Measurements from ENCODE around the gene CPE. TPM values are rescaled to one million over a fixed set of nuclear protein-coding genes. Genes with fewer than 3 reads are reported as not detected.

CPE gene
- total RNA-seq, 1 donor from 2014 or later, result not detected

DNA sequence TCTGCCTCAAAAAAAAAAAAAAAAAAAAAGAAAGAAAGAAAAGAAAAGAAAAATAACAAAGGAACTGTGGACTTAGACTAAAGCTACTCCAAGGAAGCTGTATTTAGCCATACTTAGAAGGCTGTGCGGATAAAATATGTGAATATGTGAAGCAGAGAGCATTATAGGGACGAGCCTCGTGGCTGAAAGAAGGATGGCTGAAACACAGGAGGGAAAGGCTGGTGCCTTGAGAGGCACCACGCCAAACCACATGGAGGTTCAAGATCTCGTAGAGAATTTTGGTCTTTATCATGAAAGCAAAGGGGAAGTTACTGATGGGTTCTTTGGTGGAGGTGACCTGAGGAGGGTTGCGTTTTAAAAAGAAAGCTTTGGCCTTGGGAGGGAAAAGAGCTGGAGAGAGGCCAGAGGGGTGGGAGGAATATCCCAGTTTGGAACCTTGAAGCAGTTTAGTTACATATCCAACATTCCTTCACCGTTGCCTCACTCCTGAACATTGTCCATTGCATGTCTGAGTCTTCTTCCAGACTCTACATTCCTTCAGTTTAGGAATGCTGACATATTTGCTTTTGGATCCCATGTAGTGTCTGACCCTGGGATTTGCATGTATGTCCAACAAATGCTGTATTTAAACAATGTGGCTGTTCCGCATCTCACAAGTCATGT is 82.5 kb downstream of the CPE start:
- intact Hi-C loops (cut with micrococcal nuclease), result loop anchor here (5.0 kb wide), 2 partner anchors 104 to 119 kb away; no protein-coding TSS in a partner anchor
- no peaks in the 10 kb centered on the region for H3K36me3 Mint-ChIP-seq (ENCODE audit: low read depth)
- CTCF ChIA-PET, result interaction anchor here (3.4 kb wide), 1 partner anchor 330 kb away, joined by 22 read pairs; no protein-coding TSS in a partner anchor
- TF ChIP-seq CTCF (IDR thresholded peaks at IDR 0.05), result no peak
- H3K27ac Mint-ChIP-seq, result no peak overlapping the region
- POLR2A ChIA-PET, result no interaction called here
- peaks cover 12% of the 10 kb centered on the region for H3K27me3 Mint-ChIP-seq
- H3K4me3 Mint-ChIP-seq, result no peak overlapping the region
- H3K9me3 Mint-ChIP-seq, result no peaks in the 10 kb centered on the region
- no peaks in the 10 kb centered on the region for H3K4me1 Mint-ChIP-seq
- DNase-seq (no peak), ATAC-seq (ENCODE audit: low read depth) (no peak)

DNA sequence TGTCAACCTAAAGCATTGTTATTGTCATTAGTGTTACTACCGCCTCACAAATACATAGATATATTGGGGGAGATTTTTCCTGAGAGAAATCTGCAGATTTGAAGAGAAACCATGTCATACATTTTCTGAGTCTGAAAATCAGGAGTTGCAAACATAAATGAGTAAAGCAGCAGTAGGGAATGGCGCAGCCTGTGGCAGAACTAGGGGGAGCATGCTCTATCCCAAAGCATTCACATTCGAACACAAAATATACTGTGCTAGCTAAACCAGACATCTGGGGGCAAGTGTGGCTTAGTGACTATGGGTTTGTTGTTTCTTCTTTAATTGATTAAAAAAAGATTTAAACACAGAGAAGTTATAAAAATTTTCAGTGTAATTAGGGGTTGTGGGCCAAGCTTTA is 83.2 kb downstream of the CPE start:
- Mint-ChIP-seq H3K27ac (no peak overlapping the region), H3K4me3 (no peak overlapping the region), H3K9me3 (no peaks in the 10 kb centered on the region), H3K27me3 (peaks cover 12% of the 10 kb centered on the region), H3K4me1 (no peaks in the 10 kb centered on the region), H3K36me3 (ENCODE audit: low read depth) (no peaks in the 10 kb centered on the region)
- no peak for TF ChIP-seq CTCF (IDR thresholded peaks at IDR 0.05)
- no peak for ATAC-seq (ENCODE audit: low read depth)
- ChIA-PET CTCF (interaction anchor here (0.9 to 3.4 kb wide), 3 partner anchors 331 to 349 kb away, joined by 3 to 22 read pairs (median 3); no protein-coding TSS in a partner anchor), POLR2A (no interaction called here)
- intact Hi-C loops (cut with micrococcal nuclease), result loop anchor here (5.0 kb wide), 2 partner anchors 105 to 120 kb away; no protein-coding TSS in a partner anchor
- no peak for DNase-seq

DNA sequence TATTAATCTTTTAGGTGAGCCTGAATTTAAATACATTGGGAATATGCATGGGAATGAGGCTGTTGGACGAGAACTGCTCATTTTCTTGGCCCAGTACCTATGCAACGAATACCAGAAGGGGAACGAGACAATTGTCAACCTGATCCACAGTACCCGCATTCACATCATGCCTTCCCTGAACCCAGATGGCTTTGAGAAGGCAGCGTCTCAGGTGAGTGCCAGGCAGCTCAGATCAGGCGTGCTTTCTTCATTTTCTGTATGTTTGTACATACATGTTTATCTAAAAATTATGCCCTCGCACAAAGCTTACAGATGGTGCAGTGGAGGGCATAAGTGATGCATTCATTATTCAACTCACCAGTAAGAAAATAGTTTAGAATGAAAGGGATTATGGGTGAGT is 85.6 kb downstream of the CPE start:
- intact Hi-C loops (cut with micrococcal nuclease), result loop anchor here (1.0 to 5.0 kb wide), 4 partner anchors 107 to 685 kb away; no protein-coding TSS in a partner anchor
- Mint-ChIP-seq H3K36me3 (ENCODE audit: low read depth) (no peaks in the 10 kb centered on the region), H3K27me3 (peaks cover 4% of the 10 kb centered on the region), H3K9me3 (no peaks in the 10 kb centered on the region), H3K4me1 (no peaks in the 10 kb centered on the region), H3K27ac (no peak overlapping the region), H3K4me3 (no peak overlapping the region)
- ATAC-seq (ENCODE audit: low read depth) (no peak), DNase-seq (no peak)
- TF ChIP-seq CTCF (IDR thresholded peaks at IDR 0.05), result no peak
- CTCF ChIA-PET, result interaction anchor here (1.1 to 3.7 kb wide), 3 partner anchors 9 to 351 kb away, joined by 3 to 58 read pairs (median 4); no protein-coding TSS in a partner anchor
- POLR2A ChIA-PET, result no interaction called here

DNA sequence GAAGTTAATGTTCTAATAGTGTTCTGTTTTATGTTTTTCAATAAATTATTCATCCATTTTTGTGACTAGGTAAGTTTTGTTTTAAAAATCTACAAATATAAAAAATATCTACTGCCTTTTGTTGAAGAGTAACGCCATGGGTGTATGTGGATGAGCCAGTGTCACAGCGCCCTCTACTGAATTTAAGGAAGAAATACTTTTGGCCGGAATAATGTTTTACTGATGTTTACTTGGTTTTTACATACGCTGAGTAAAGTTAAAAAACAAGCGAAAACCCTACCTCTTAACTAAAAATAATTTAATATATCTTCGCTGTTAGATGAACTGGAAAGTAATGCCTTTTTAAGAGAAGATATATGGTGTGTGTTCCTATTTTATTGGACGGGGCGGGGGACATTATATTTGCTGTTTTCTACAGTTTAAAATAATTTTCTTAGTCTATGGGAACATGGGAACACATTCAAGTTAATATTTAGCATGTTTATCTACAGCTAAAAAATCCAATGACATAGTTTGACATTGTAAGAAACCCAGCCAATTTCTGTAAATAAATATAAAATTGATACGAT is 86.1 kb downstream of the CPE start:
- CTCF ChIA-PET, result interaction anchor here (0.7 to 3.7 kb wide), 5 partner anchors 9 to 352 kb away, joined by 3 to 58 read pairs (median 3); partner anchors contain the start of gene TMEM192
- no peaks in the 10 kb centered on the region for H3K4me1 Mint-ChIP-seq
- H3K36me3 Mint-ChIP-seq (ENCODE audit: low read depth), result no peaks in the 10 kb centered on the region
- no peaks in the 10 kb centered on the region for H3K9me3 Mint-ChIP-seq
- H3K27ac Mint-ChIP-seq, result no peak overlapping the region
- intact Hi-C loops (cut with micrococcal nuclease), result loop anchor here (1.0 to 5.0 kb wide), 5 partner anchors 108 to 686 kb away; partner anchors contain the start of gene TMEM192
- TF ChIP-seq CTCF (IDR thresholded peaks at IDR 0.05), result peak; percentile 80
- H3K4me3 Mint-ChIP-seq, result no peak overlapping the region
- ATAC-seq (ENCODE audit: low read depth) (peak; percentile 45), DNase-seq (no peak)
- peaks cover 4% of the 10 kb centered on the region for H3K27me3 Mint-ChIP-seq
- POLR2A ChIA-PET, result no interaction called here

- CTCF ChIA-PET, result no interaction called here
- no peak for TF ChIP-seq CTCF (IDR thresholded peaks at IDR 0.05)
- no peaks in the 10 kb centered on the region for H3K27me3 Mint-ChIP-seq
Measured at GRCh38 chr4:165470009-165470408, 91.2 kb downstream of the CPE start.

More at GRCh38 chr4:165470009-165470408, 91.2 kb downstream of the CPE start:
- H3K36me3 Mint-ChIP-seq (ENCODE audit: low read depth), result no peaks in the 10 kb centered on the region
- intact Hi-C loops (cut with micrococcal nuclease), result no loop called here
- peaks cover 11% of the 10 kb centered on the region for H3K9me3 Mint-ChIP-seq
- no peak overlapping the region for H3K4me3 Mint-ChIP-seq
- ATAC-seq (ENCODE audit: low read depth) (no peak), DNase-seq (no peak)
- no peak overlapping the region for H3K27ac Mint-ChIP-seq
- POLR2A ChIA-PET, result no interaction called here
- H3K4me1 Mint-ChIP-seq, result no peaks in the 10 kb centered on the region
